Neural progenitor cell (in vitro differentiated cells): ENCODE measurements around the gene RGS3. TPM values are rescaled to one million over a fixed set of nuclear protein-coding genes. Genes with fewer than 3 reads are reported as not detected.

Experiments used
- DNase-seq: peaks from one replicate; pipeline ENCODE4 v3.0.0-alpha.2; 2016; ENCODE audit warnings: low spot score
- H2AFZ ChIP-seq: fragments of 200-600 bp; sonication (generic); replicated peaks from 2 replicates; pipeline ENCODE4 v1.6.1; 2016; ENCODE audit warnings: antibody characterized with exemption
- H3F3A ChIP-seq: fragments of 200-600 bp; sonication (generic); 2 replicates; pipeline ENCODE4 v1.6.1; 2016; ENCODE audit warnings: antibody characterized with exemption, low read depth
- H3K27ac ChIP-seq: fragments of 200-600 bp; sonication (generic); 2 replicates; pipeline ENCODE4 v1.5.1; 2016; ENCODE audit warnings: mild to moderate bottlenecking
- H3K27me3 ChIP-seq: fragments of 200-600 bp; sonication (generic); 2 replicates; pipeline ENCODE4 v1.6.1; 2016; ENCODE audit warnings: mild to moderate bottlenecking, moderate library complexity
- H3K36me3 ChIP-seq: fragments of 200-600 bp; sonication (generic); 2 replicates; pipeline ENCODE4 v1.5.1; 2016
- H3K4me1 ChIP-seq: fragments of 200-600 bp; sonication (generic); 2 replicates; pipeline ENCODE4 v1.6.1; 2016; ENCODE audit warnings: mixed run types
- H3K4me2 ChIP-seq: fragments of 200-600 bp; sonication (generic); 2 replicates; pipeline ENCODE4 v1.6.1; 2016
- H3K4me3 ChIP-seq: fragments of 200-600 bp; sonication (generic); 2 replicates; pipeline ENCODE4 v1.5.1; 2016
- H3K79me2 ChIP-seq: fragments of 200-600 bp; sonication (generic); 2 replicates; pipeline ENCODE4 v1.6.1; 2016; ENCODE audit warnings: low read depth
- H3K9ac ChIP-seq: fragments of 200-600 bp; sonication (generic); 2 replicates; pipeline ENCODE4 v1.6.1; 2016
- H3K9me3 ChIP-seq: fragments of 200-600 bp; sonication (generic); 2 replicates; pipeline ENCODE4 v1.5.1; 2016; ENCODE audit warnings: low read depth
- H4K20me1 ChIP-seq: fragments of 200-600 bp; sonication (generic); 2 replicates; pipeline ENCODE4 v1.6.1; 2016; ENCODE audit warnings: low read depth
- H3K27ac Mint-ChIP-seq: 3 replicates; pipeline ENCODE4 v1.8.0; 2021; ENCODE audit warnings: mixed read lengths
- H3K27me3 Mint-ChIP-seq: 2 replicates; pipeline ENCODE4 v1.8.0; 2022; ENCODE audit warnings: low read depth, mild to moderate bottlenecking, inconsistent platforms, moderate library complexity, mixed read lengths; ENCODE audit not compliant: insufficient read depth
- H3K36me3 Mint-ChIP-seq: 3 replicates; pipeline ENCODE4 v1.8.0; 2021; ENCODE audit warnings: mixed read lengths
- H3K4me1 Mint-ChIP-seq: 3 replicates; pipeline ENCODE4 v1.8.0; 2021; ENCODE audit warnings: mixed read lengths
- H3K4me3 Mint-ChIP-seq: 3 replicates; pipeline ENCODE4 v1.8.0; 2021; ENCODE audit warnings: mild to moderate bottlenecking, moderate library complexity, mixed read lengths
- H3K9me3 Mint-ChIP-seq: 3 replicates; pipeline ENCODE4 v1.8.0; 2020; ENCODE audit warnings: mixed read lengths
- EZH2 ChIP-seq: fragments of 200-600 bp; sonication (generic); IDR thresholded peaks from 2 replicates; pipeline ENCODE4 v1.6.1; 2017; ENCODE audit warnings: antibody characterized with exemption, mild to moderate bottlenecking, moderate library complexity
- EZH2phosphoT487 ChIP-seq: fragments of 200-600 bp; sonication (generic); IDR thresholded peaks from 2 replicates; pipeline ENCODE4 v1.6.1; 2017; ENCODE audit warnings: antibody characterized with exemption
- total RNA-seq: library from RNA; depleted of rRNA; stranded (reverse); fragments of >200 nt; gene quantifications from 2 replicates; pipeline ENCODE4 v1.2.3, GENCODE V29; 2015; ENCODE audit warnings: low replicate concordance
- TF ChIP-seq, protein P1 (sequence below): fragments of 200-600 bp; sonication (generic); IDR thresholded peaks from 2 replicates; pipeline ENCODE4 v1.5.1; 2017; ENCODE audit warnings: antibody characterized with exemption, mild to moderate bottlenecking

The RGS3 gene
- total RNA-seq, 1 donor from 2014 or later, result 30.3 TPM

DNA sequence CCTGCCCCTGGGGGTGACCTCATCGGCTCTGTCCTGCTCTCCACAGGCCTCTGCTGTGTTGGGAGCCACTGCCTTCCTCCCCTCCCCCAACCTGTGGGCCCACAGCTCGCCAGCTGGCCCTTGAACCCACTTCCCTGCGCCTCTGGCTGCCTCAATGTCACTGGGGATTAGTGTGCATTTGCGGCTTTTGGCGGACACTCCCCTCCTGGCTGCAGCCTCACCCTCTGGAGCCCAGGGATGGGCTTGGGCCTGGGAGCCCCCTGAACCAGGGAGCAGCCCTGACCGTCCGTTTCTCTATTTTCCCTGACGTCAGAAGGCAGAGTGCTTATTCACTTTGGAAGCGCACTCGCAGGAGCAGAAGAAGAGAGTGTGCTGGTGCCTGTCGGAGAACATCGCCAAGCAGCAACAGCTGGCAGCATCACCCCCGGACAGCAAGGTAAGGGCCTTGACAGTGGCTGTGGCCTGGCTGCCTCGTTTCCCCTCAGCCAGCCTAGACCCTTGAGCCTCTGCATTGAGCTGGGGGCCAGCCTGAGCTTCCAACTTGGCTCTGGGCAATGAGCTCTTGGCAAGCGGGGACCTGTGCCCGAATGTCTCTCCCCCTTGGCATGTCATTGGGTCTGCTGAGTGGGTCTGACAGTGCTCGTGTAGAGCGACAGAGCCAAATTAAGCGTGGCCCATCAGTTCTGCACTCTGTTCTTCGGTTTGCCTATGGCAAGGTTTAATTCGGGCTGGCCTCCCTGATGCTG lies 73.1 kb downstream of the RGS3 start:
- no peak overlapping the region for H3K27ac ChIP-seq
- no peak overlapping the region for H3K4me2 ChIP-seq
- peaks cover 48% of the 10 kb centered on the region for H3K4me1 Mint-ChIP-seq
- no peak overlapping the region for H3K9ac ChIP-seq
- H2AFZ ChIP-seq, result no peak overlapping the region
- no peak for TF ChIP-seq EZH2phosphoT487
- TF ChIP-seq EZH2, result no peak
- TF ChIP-seq, protein P1, sequence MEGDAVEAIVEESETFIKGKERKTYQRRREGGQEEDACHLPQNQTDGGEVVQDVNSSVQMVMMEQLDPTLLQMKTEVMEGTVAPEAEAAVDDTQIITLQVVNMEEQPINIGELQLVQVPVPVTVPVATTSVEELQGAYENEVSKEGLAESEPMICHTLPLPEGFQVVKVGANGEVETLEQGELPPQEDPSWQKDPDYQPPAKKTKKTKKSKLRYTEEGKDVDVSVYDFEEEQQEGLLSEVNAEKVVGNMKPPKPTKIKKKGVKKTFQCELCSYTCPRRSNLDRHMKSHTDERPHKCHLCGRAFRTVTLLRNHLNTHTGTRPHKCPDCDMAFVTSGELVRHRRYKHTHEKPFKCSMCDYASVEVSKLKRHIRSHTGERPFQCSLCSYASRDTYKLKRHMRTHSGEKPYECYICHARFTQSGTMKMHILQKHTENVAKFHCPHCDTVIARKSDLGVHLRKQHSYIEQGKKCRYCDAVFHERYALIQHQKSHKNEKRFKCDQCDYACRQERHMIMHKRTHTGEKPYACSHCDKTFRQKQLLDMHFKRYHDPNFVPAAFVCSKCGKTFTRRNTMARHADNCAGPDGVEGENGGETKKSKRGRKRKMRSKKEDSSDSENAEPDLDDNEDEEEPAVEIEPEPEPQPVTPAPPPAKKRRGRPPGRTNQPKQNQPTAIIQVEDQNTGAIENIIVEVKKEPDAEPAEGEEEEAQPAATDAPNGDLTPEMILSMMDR, result no peak
- H3K4me1 ChIP-seq, result peaks cover 14% of the 10 kb centered on the region
- no peaks in the 10 kb centered on the region for H3K9me3 ChIP-seq
- H3K27ac Mint-ChIP-seq, result peak overlapping the region; percentile 91
- H3K9me3 Mint-ChIP-seq, result no peaks in the 10 kb centered on the region
- no peaks in the 10 kb centered on the region for H3F3A ChIP-seq
- H4K20me1 ChIP-seq, result no peaks in the 10 kb centered on the region
- no peak overlapping the region for H3K4me3 Mint-ChIP-seq
- peaks cover 16% of the 10 kb centered on the region for H3K36me3 Mint-ChIP-seq
- peak; percentile 33 for DNase-seq
- no peaks in the 10 kb centered on the region for H3K36me3 ChIP-seq
- H3K27me3 ChIP-seq, result no peaks in the 10 kb centered on the region
- H3K4me3 ChIP-seq, result no peak overlapping the region
- peaks cover 8% of the 10 kb centered on the region for H3K27me3 Mint-ChIP-seq
- no peaks in the 10 kb centered on the region for H3K79me2 ChIP-seq

DNA sequence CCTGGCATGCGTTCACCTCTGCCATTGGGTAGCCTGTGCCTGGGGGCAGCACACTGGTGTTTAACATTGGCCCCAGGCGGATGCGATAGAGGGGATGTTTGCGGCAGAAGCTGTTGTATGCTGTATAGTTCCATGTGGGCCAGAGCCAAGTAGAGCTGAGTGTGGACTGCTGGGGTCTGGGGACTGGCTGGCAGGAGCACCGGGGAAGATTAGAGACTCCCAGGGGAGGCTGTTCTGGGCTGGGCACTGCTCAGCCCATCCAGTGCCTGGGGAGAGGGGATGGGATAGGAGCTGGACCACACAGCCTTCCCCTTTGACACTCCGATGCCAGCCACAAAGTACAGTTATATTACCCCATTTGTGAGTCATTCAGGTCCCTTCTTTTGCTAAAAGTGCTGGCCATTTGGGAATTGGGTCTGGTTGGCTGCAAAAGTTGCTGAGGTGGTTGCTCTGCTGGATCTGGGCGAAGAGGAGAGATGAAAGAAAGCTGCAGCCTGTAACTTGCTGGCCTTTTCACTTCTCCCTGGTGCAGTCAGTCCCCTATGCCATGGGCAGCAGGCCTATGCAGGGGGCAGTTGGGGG lies 73.8 kb downstream of the RGS3 start:
- peaks cover 6% of the 10 kb centered on the region for H3K27me3 Mint-ChIP-seq
- Histone ChIP-seq H3K4me2 (no peak overlapping the region), H3K9me3 (no peaks in the 10 kb centered on the region), H3K27me3 (no peaks in the 10 kb centered on the region), H3K36me3 (no peaks in the 10 kb centered on the region), H4K20me1 (no peaks in the 10 kb centered on the region), H3K4me1 (peaks cover 14% of the 10 kb centered on the region), H3K27ac (no peak overlapping the region), H2AFZ (no peak overlapping the region), H3F3A (no peaks in the 10 kb centered on the region), H3K79me2 (no peaks in the 10 kb centered on the region), H3K4me3 (no peak overlapping the region), H3K9ac (no peak overlapping the region)
- TF ChIP-seq EZH2phosphoT487 (no peak), EZH2 (no peak)
- TF ChIP-seq, protein P1, result no peak
- peak overlapping the region; percentile 92 for H3K27ac Mint-ChIP-seq
- peaks cover 51% of the 10 kb centered on the region for H3K4me1 Mint-ChIP-seq
- no peak for DNase-seq
- no peaks in the 10 kb centered on the region for H3K9me3 Mint-ChIP-seq
- H3K4me3 Mint-ChIP-seq, result no peak overlapping the region
- H3K36me3 Mint-ChIP-seq, result peaks cover 15% of the 10 kb centered on the region

GRCh38 chr9:113538131-113538530 lies 74.6 kb downstream of the RGS3 start:
- Histone ChIP-seq H3K9ac (no peak overlapping the region), H2AFZ (no peak overlapping the region), H3K79me2 (no peaks in the 10 kb centered on the region), H3K4me3 (no peak overlapping the region), H3K4me1 (peaks cover 14% of the 10 kb centered on the region), H3K27ac (no peak overlapping the region), H3K4me2 (no peak overlapping the region), H3K9me3 (no peaks in the 10 kb centered on the region), H3K36me3 (no peaks in the 10 kb centered on the region), H3K27me3 (no peaks in the 10 kb centered on the region), H4K20me1 (no peaks in the 10 kb centered on the region), H3F3A (no peaks in the 10 kb centered on the region)
- Mint-ChIP-seq H3K27ac (no peak overlapping the region), H3K9me3 (no peaks in the 10 kb centered on the region), H3K27me3 (peaks cover 4% of the 10 kb centered on the region), H3K36me3 (peaks cover 15% of the 10 kb centered on the region), H3K4me1 (peaks cover 57% of the 10 kb centered on the region), H3K4me3 (no peak overlapping the region)
- no peak for DNase-seq
- no peak for TF ChIP-seq EZH2
- TF ChIP-seq EZH2phosphoT487, result no peak
- TF ChIP-seq, protein P1, result no peak
